Stimulated activated CD8-positive, alpha-beta memory T cell treated with anti-CD3 and anti-CD28 coated beads, Interleukin-12 subunit alpha, Interleukin-12 subunit beta, amount 100 ng/mL, for 1 hour (primary cell): ENCODE measurements around the gene TRPT1.
"Not testable (repeated sequence)": the region's sequence is repeated elsewhere in the genome, so short reads cannot be mapped to it uniquely, and the experiment has no call there.

Source experiments
- DNase-seq: peaks from one replicate; pipeline ENCODE4 v3.0.0-alpha.2; 2020; ENCODE audit warnings: low read depth

TRPT1 gene

DNA sequence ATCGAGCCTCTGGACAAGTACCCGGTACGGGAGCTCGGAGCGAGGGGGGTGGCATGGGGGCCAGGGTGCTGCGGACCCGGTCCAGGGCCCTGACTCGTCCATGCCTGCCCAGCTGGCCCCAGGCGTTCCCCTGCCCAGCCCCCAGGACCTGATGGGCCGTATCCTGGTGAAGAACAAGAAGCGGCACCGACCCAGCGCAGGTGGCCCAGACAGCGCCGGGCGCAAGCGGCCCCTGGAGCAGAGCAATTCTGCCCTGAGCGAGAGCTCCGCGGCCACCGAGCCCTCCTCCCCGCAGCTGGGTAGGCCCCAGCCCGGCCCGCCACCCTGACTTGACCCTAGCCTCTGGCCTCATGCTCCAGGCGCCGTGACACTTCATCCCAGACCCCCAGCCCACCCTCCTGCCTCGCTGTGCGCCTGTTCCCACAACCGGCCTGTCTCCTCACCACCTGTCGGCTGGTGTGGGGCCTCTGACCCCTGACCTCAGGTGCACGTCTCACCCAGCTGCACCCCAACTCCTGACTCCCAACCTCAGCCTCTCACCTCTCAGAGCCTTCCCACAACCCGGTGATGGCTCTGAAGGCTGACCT, 33.1 kb upstream of the TRPT1 start:
- DNase-seq, result no peak

DNA sequence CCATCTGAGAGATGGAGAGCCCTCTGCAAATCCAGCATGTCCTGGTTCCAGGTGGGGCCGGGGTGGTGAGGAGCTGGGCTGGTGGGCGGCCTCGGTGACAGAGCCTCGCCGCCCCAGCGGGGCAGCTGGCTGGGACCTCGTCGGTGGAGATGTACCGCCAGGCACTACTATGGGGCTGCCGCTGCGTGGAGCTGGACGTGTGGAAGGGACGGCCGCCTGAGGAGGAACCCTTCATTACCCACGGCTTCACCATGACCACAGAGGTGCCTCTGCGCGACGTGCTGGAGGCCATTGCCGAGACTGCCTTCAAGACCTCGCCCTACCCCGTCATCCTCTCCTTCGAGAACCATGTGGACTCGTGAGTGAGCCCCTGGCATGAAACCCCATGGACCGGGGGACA, 32.4 kb upstream of the TRPT1 start:
- no peak for DNase-seq

DNA sequence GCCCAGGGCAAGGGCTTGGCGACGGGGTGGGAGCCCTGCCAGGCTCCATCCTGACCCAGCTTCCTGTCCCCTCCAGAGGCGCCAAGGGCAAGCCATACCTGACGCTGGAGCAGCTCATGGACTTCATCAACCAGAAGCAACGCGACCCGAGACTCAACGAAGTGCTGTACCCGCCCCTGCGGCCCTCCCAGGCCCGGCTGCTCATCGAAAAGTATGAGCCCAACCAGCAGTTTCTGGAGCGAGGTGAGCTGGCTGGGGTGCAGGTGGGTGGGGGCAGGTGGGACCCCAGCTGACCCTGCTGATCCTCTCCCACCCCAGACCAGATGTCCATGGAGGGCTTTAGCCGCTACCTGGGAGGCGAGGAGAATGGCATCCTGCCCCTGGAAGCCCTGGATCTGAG, 30.3 kb upstream of the TRPT1 start:
- no peak for DNase-seq

DNA sequence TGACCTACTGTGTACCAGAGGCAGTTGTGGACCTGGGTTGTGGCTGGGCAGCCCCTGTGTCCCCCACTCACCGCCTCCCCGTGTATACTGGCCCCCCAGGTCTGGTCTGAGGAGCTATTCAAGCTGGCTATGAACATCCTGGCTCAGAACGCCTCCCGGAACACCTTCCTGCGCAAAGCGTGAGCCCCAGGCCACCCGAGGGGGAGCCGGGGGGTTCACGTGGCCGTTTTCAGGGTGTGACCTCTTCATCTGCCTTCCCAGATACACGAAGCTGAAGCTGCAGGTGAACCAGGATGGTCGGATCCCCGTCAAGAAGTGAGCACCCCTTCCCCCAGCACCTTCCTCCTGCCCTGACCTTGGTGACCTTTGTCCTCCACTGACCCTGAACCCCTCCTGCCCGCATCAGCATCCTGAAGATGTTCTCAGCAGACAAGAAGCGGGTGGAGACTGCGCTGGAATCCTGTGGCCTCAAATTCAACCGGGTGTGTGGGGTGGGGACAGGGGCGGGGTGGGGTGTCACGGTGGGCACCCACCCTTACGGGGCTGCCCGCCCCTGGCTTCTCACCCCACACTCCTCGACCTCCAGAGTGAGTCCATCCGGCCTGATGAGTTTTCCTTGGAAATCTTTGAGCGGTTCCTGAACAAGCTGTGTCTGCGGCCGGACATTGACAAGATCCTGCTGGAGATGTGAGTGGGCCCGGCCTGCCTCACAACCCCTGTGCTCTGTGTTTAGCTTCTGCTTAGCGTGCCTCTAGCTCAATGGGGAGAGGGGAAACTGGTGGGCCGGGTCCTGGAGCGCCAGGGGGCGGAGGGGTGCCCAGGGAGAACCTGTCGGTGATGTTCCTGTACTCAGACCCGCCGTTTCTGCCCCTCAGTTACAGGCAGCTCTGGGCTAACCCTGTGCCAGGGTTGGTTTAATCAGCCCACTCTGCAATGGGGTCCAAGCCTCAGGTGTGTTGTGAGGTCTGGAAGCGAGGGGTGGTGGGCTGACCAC, 29.4 kb upstream of the TRPT1 start:
- DNase-seq, result no peak

DNA sequence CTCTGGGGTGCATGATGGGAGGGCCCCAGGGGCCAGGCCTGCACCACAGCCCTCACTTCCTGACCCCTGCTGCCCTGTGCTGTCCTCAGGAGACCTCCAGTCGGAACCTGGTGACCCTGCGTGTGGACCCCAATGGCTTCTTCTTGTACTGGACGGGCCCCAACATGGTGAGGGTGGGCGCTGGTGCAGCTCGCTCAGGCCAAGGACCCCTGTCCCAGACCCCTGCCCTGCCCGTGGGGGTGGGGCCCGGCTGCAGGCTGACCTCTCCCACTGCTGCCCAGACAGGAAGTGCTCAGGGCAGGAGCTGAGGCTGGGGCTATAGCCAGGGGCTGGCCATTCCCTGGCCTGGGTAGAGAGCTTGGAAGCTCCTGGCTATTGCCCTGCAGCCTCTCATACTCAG, 28.3 kb upstream of the TRPT1 start:
- DNase-seq, result no peak

DNA sequence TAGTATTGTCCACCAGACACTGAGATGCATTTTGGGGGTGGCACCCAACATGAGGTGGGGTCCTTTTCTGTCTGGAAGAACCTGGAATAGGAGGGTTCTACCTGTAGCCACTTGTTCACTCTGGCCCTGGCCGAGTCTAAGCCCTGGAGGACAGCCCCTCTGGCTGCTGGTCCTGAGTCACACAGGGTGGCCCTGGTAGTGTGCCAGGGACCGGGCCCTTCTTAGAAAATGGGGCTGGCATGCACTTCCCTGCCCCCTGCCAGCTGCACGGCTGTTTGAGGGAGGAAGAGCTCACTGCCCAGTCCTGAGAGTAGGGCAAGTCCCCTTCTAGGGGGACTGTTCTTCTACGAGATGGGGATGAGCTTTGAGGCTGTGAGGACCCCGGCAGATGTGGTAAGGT, 27.5 kb upstream of the TRPT1 start:
- no peak for DNase-seq

DNA sequence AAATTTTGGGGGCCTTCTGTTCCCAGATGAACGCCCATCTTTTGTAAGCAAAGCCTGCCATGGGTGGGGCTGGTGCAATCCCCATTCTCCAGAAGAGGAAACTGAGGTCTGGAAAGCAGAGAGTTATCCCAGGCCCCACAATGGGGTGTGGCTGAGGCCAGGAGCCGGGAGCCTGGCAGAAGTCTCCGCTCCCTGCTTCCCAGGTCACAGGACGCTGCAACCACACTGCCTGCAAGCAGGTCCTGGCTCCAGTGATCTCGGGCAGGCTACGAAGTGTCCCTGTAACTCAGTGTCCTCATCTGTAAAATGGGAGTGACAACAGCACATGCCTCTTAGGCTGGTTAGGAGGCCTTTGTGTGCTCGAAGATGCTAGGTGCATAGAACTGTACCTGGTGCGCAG, 27.1 kb upstream of the TRPT1 start:
- no peak for DNase-seq

DNA sequence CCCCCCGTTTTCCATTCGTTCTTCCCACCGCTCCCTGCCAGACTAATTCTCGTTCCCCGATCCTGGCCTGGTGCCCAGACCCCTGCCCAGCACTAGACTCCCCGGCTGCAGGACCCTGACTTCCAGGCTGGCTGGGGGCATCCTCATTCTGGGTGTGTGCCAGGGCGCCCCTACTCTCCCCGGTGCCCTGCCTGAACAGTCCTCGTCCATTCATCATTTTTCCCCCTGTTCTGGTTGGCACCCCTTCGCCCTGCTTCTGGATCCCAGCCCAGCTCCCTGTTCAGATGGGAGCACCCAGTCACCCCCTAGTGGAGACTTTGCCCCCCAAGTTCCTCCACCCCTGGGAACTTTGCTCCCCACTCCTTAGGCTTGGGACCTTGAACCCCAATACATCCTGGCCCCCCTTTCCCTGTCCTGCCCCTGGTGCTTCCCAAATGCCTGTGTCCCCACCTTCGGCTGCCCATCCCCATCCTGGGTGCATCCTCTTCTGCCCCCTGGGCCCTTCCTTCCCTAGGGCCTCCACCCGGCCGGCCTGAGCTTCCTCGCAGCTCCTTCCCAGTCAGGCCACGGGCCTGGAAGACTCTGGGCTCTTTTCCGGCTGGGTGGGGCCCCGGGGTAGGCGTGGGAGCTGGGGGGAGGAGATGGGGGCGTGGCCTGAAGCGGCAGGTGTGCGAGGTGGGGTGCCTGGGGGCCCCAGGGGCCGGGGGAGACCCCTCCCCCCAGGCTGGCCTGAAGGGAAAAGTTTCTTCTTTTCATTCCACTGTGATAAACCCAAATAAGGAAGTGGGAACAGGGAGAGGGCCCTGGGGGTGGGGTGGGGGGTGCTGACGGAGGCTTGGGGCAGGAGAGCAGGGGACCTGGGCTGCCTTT, 26.3 kb upstream of the TRPT1 start:
- DNase-seq, result no peak

DNA sequence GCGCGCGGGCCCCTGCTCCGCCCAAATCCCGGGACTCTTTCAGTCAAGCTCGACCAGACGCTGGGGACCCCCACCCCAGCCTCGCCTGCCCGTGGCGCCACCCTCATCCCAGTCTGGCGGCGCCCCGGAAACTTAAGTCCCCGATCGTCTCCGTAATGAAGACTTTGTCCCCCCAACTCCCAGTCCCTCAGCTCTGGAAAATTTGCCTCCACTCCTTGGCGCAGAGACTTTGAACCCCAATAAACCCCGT, 25.7 kb upstream of the TRPT1 start:
- no peak for DNase-seq

DNA sequence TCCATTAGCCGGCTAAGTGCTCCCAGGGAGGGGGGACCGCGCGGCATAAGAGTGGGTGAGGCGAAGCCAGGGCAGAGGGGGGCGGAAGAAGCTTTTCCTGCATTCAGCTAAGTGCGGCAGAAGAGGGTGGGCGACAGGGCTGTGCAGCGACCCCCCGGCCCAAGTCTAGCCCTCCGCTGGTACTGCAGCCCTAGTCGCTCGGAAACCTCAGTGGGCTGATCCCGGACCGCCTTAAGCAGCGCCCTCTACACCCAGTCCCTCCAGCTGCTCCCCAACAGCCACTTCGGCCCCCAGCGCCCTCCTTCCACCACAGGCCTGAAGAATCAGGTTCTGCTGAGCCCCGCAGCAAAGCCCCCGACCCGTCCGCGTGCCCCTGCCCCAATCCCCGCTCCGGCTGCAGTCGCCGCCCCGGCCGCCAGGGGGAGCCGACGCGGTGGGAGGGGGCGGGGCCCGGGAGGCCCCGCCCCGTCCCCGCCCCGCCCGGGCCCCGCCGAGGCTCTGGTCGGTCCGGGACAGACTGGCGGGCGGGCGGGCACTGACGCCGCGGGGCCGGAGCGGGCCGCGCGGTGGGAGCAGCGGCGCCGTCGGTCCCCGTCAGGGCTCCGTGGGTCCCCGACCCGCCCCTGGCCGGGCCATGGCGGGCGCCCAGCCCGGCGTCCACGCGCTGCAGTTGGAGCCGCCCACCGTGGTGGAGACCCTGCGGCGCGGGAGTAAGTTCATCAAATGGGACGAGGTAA, 25.2 kb upstream of the TRPT1 start, which contains the start of gene PLCB3:
Gene PLCB3 (plus strand): TSS at position 515 of the 737 bp plus-strand sequence. CDS start 120 bp downstream, at position 635.
- DNase-seq, result no peak

DNA sequence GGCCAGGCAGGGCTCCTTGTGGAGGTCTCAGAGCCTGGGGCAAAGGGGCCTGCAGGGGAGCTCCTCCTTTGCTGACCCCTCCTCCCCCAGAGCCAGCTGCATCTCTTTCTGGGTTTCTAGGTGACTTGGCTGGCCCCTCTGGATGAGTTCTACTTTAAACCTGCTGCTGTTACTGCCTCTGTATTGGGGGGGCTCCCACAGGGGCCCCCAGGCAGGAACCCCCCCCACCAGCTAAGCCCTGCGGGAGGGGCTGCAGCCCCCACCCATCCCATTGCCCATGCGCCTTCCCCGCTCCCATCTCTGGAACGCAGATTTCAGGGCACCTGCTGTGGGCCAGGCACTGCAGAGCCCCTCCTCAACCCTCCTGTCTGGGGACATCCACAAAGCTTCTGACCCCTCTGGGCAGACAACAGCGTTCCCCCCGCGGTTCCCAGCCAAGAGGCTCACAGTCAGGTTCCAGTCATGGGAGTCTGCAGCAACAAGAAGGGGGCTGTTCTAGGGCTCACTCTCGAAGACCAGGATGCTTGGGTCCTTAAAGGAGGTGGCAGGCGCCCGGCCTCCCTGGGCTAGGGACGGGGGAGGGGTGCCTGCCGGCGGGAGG, 24.5 kb upstream of the TRPT1 start:
- DNase-seq, result no peak

DNA sequence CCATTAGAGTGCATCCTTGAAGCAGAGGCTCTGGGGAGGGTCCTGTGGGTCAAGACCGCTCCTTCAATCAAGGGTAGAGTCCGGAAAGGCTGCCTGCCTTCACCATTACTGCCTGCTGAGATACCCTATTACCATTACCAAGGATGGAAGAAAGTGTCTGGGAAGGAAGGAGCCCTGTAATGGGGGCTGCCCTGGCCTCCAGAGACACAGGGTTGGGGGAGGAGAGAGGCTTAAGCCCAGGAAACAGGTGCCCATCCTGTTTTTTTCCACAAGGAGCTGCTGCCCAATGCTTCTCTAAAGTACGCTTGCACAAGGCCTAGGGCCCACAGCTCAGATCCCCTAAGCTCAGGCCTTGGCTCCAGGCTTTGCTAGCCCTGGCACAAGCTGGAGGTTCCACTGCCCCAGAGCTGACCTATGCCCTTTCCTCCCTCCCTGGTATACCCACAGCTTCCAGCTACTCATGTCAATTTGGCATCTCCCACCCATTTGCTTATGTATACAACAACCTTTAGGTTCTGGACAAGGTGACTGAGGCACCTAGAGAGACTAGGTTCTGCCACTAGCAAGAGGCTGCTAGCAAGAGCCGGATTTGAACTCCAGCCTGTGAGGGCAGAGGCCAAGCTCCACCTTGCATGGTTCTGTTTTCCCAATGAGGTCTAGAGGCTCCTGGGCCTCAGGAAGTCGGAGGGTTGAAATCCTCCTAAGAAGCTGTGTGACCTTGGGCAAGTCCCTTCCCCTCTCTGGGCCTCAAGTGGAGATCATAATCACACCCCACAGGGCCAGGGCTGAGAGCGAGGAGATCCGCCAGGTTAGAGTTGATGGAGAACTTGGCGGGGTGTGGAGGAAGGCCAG, 23.8 kb upstream of the TRPT1 start:
- no peak for DNase-seq

DNA sequence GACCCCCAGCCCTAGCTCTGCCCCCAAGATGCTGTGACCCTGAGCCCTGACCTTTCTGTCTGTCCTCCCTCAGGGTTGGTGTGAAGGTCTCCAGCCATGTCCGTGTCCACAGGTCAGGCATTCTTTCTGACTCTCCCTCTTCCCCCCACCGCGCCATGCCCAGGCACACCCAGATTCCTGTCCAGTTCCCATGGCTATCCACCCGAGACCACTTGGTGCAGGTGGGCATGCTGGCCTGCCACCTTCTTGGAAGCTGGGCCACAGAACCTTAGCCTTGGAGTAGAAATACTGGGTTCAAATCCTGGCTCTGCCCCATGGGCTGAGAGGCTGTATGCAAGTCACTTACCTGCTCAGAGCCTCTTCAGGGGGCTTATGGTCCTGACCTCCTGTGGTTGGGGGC, 23.1 kb upstream of the TRPT1 start:
- DNase-seq, result no peak

DNA sequence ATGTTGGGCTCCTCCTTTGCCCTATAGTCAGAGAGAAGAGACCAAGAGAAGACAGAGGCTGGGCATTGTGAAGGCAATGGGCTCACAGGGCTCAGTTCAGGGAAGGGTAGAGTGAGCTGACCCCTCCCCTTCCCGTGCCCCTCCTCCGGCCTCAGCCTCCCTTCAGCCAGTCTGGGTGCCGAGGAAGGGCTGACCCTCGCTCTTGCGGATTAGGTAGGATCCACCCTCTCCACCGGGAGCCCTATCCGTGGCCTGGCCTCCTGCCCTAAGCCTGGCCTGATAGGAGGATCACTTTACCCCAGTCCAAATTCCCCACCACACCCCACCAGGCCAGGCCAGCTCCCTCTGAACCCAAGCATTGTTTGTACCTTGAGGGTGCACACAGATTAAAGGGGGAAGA, 22.6 kb upstream of the TRPT1 start:
- DNase-seq, result no peak

DNA sequence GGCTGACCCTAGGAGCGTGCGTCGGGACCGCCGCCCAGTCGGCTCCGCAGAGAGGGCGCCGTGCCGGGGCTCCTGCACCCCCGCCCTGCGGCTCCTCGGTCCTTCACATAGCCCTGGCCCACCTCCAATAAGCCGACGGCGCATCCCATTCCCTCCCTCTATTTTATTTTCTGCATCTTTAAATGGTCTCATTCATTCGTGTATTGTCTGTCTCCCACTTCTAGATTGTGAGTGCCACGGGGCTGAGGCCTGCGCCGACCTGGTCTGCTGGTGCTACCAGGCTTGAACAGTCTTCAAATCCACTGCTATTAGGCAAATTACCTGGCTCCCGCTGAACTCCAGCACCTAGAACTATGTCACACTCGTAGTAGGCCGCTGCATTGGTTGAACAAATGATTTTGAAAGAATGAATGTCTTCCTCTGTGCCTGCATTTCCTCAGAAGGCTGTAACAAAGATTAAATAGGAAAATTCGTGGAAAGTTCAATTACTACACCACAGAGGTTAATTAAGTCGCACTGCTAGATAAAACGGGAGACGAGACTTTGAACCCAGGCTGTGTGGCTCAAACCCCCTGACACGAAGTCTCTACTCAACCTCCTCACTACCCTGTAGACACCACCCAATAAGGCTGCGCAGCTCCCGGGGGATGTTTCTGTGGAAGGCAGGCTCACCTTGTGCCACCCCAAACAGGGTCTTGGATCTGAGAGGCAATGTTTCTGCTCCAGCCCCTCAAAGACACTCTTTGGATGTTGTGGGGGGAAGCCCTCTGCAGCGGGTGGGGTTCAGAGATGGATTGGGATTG, 21.9 kb upstream of the TRPT1 start:
- no peak for DNase-seq

DNA sequence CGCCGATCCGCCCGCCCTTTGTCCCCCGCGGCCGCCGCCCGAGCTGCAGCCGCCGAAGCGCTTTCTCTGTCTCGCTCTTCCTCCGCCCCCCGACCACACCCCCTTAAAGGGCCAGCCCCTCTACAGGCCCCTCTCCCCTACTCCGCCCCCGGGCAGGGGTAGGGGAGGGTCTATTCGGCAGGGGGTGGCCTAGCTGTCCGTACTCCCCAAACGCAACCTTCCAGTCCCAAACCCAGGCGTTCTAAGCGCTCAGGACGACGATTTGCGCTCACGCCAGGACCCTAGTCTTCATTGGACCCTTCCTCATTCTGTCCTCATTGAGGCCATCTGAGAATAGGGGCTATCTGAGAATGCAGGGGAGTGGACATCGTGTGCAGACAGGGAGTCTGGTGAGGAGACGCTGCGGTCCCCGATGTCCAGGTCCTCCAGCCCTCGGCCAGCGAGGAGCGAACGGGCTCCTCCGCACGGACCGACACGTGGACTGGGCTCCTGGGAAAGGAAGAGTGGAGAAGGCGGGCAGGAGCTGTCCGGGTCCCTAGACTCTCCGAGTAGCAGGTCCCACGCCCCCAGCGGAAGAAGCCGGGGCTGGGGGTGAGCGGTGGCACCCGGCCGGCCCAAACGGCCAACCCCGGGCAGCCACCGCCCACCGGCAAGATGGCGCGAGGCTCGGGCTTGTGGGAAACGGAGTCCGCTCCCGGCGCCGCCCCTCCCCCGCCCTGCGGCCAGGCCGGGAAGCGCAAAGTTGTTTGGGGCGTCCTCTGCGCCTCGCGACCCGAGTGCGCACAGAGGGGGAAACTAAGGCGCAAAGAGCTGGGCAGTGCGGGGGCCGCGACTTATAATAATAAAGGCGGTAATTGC, 21.1 kb upstream of the TRPT1 start, which contains the start of gene PPP1R14B:
Gene PPP1R14B (minus strand): TSS at position 73 of the 858 bp plus-strand sequence. CDS start 270 bp downstream, outside the sequence.
- no peak for DNase-seq

DNA sequence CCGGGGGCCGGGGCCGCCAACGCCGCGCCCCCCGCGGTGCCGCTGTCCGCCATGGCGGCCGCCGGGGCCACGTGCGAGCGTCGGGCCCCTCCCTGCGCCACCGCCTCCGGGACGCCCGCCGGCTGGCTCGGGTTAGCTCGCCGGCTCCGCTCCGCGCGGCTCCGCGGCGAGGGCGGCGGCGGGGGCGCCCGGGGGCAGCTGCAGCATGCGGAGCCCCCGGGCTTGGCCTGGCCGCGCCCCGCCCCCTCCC, 20.6 kb upstream of the TRPT1 start:
- not testable (repeated sequence) for DNase-seq

DNA sequence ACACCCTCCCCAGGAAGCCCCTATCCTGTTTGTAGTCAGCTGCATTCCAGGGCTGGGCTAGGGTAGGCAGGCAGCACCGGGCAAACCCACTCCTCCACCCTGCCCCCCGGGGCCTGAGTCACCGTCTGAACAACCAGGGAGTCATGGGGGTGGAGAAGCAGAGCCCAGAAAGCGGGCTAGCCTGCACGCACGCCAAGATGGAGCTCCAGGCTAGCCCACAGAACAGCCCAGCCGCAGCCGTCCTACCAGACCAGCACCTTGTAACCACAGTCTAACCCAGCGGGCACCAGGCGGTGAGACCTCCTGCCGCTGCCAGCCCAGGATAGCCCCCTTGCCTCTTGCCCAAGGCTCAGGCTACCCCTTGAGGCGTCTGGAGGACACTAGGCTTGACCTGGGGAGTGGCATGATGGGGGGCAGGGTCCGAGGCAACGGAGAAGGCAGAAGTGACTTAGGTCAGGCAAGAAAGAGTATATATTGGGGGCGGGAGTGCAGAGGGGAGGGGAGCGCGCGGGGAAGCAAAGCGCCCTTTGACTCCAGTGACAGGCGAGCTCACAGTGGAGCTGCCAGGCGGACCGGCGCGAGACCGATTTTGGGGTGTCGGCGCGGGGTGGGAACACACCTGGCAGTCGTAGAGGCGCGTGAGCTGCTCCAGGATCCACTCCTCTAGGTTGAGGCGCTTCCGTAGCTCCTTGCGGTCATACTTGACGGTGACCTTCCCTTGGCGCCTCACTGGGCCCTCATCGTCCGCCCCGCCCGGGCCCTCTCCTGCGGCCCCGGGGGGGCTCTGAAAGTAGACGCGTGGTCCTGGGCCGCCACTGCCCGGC, 20.0 kb upstream of the TRPT1 start:
- DNase-seq, result no peak
